Uterus (tissue), 2 donors: ENCODE measurements around the gene IKZF3.

Experiments used
- POLR2A ChIP-seq, 2 donors: fragments of 450-650 bp; IDR thresholded peaks; one replicate each; pipeline ENCODE4 v1.6.1; 2016; ENCODE audit warnings: antibody characterized with exemption in 2 of 2, mild to moderate bottlenecking in 1 of 2, moderate library complexity in 1 of 2
- TF ChIP-seq, protein P1 (sequence below), 4 experiments: fragments of 200-600 bp in 2 of 4; fragments of 450-650 bp in 2 of 4; sonication (generic) in 2 of 4; IDR thresholded peaks; one replicate each; pipeline ENCODE4 v1.5.1; 2016 to 2019; ENCODE audit warnings: antibody characterized with exemption in 4 of 4, mild to moderate bottlenecking in 2 of 4, moderate library complexity in 1 of 4

DNA sequence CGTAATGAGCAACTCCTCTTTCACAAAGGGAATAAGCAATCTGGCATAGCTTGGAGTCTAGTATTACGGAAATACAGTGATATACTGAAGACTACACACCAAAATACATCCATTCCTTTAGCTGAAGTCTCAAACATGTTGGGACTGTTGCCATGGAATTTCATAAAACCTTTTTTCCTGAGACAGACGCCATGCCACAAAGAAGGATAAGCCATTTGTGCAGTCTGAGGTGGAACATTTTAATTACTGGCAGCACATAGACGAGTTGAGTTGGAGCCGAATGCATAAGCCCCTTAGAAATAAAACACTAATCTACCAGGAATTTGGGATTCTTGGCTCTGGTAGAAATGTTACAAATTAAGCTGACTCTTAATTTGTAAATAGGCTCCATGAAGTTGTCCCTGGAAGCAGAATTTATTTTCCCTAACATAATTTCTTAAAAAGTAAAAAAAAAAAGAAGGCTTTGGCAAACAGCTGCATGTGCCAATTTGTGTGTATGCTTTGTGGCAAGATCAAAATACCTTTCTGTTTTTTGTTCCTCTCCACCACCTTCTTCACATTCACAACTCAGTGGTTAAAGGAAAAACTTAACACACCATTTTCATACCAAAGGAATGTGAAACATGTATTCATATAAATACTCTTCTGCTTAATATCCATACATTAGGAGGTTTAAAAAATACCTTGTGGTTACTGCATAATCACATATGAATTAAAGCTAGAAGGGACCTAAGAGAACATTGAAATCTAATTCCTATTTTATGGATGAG, 100.9 kb downstream of the IKZF3 start:
- TF ChIP-seq, protein P1, sequence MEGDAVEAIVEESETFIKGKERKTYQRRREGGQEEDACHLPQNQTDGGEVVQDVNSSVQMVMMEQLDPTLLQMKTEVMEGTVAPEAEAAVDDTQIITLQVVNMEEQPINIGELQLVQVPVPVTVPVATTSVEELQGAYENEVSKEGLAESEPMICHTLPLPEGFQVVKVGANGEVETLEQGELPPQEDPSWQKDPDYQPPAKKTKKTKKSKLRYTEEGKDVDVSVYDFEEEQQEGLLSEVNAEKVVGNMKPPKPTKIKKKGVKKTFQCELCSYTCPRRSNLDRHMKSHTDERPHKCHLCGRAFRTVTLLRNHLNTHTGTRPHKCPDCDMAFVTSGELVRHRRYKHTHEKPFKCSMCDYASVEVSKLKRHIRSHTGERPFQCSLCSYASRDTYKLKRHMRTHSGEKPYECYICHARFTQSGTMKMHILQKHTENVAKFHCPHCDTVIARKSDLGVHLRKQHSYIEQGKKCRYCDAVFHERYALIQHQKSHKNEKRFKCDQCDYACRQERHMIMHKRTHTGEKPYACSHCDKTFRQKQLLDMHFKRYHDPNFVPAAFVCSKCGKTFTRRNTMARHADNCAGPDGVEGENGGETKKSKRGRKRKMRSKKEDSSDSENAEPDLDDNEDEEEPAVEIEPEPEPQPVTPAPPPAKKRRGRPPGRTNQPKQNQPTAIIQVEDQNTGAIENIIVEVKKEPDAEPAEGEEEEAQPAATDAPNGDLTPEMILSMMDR (IDR thresholded peaks at IDR 0.05) = no peak
- no peak for TF ChIP-seq POLR2A (IDR thresholded peaks at IDR 0.05)
